C4-2B (cell line): ENCODE measurements around the gene SNED1.

Experiments used
- H3K27ac ChIP-seq: fragments of 450-650 bp; 2 replicates; pipeline ENCODE4 v1.5.1; 2017
- CTCF ChIP-seq: fragments of 450-650 bp; conservative IDR thresholded peaks from 2 replicates; pipeline ENCODE4 v1.5.1; 2017; ENCODE audit warnings: mild to moderate bottlenecking
- ZFX ChIP-seq: fragments of 450-650 bp; IDR thresholded peaks from 2 replicates; pipeline ENCODE4 v1.6.1; 2017

SNED1 gene

DNA sequence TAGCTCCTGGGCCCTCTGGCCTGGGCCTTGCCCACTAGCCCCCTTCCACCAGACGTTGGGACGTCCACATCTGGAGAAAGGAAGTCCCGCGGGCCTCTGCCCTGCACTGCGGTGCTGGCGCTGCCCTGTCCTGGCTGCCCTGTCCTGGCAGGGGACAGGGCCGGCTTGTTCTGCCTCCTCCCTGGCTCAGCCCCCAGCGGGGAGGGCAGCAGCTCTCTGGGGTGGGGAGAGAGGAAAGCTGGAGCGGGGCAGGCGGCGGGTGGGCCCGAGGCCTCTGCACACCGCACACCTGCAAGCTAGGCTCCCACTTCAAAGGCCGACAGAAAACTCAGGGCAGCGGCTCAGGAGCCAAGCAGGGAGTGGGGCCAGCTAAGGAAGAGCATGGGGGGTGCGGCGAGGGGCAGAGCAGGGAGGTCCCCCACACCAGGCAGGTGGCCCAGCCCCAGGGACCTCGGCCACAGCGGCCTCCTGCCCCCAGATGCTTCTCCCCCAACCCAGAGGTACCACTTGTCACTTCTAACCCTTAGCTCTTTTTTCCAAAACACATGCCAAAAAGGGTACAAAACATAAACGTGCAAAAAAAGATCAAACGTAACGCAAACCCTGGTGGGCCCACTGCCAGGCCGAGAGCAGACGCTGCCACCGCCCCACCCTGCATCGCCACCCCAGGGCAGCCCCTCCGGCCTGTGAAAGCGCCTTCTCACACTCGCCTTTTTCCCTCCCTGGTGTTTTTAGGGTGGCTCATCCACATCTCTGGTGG lies 13.5 kb downstream of the SNED1 start:
- TF ChIP-seq ZFX, result no peak
- TF ChIP-seq CTCF, result no peak
- H3K27ac ChIP-seq, result no peak overlapping the region

DNA sequence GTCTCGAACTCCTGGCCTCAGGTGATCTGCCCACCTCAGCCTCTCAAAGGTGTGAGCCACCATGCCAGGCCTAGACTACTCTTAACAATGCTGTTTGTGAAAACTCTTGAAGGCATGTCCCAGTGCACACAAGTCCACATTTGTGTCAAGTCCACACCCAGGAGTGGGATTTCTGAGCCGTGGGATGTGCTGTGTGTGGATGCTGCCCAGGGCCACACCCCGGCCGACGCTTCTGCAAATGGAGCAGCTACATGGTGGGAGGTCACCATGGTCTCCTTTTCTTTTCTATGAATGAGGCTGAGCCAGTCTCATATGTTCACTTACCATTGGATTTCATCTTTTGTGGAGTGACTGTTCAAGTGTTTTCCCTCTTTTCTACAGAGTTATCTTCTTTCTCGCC lies 15.8 kb downstream of the SNED1 start:
- TF ChIP-seq CTCF, result no peak

DNA sequence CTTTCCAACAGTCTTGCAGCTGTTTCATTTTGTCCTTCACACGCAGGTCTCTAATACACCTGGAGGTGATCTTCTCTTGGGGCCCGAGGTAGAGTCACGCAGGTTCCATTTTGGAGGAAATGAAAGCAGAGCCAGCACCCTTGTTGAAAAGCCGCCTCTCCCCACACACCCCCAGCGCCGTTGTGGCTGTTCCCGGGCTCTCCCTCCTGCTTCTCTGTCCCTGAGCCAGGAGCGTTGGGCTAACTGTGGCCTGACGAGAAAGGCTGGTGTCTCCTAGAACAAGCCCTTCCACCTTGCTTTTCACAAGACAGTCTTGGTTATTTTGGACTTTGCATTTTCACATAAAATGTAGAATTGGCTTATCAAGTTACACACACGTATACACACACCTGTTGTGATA lies 16.3 kb downstream of the SNED1 start:
- H3K27ac ChIP-seq, result no peak overlapping the region
- TF ChIP-seq ZFX, result no peak
- TF ChIP-seq CTCF, result no peak

More for the DNA sequence above, 15.8 kb downstream of the SNED1 start:
- no peak overlapping the region for H3K27ac ChIP-seq

DNA sequence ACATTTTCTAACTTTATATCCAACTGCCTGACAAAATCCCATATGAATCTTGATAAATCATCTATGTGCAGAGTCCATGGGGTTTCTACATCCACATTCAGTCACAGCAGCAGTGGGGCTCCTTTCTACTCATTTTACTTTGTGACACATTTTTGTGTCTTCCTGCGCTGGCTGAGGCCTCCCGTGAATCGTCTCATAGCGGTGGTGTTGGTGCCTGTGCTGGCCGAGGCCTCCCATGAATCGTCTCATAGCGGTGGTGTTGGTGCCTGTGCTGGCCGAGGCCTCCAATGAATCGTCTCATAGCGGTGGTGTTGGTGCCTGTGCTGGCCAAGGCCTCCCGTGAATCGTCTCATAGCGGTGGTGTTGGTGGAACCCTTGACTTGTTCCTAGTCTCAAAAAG lies 17.0 kb downstream of the SNED1 start:
- H3K27ac ChIP-seq, result no peak overlapping the region
- TF ChIP-seq ZFX (no peak), CTCF (no peak)

DNA sequence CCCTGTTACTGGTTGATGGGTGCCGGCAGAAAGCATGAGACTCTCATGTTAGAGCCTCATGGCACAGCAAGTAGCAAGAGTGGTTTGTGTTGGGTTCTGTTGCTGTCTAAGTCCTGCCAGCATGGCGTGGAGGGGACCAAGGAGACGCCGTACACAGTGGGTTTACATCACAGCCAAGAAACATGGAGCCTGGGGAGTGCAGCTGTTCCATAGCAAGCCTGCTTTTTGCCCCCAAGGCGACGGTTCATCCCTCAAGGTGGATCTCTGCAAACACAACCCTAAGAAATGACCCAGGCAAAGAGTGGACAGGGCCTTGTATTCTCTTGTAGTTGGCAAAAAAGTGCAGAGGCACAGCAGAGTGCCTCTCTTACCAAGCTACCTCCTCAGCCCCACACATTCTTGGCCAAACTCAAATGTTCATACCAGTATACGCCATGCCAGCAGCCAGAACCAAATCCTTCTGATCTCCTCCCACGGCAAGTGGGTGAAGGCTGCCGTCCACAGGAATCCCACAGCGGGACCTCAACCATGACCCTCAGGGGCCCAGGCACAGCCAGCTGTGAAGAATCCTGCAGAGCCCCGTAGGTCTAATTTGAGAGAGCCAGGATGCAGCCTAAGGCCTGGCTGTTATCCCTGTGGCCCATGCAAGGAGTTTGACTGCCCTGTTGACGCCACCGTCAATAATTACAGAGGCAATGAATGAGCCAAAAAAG lies 19.0 kb downstream of the SNED1 start:
- TF ChIP-seq ZFX (no peak), CTCF (no peak)
- H3K27ac ChIP-seq, result no peak overlapping the region

DNA sequence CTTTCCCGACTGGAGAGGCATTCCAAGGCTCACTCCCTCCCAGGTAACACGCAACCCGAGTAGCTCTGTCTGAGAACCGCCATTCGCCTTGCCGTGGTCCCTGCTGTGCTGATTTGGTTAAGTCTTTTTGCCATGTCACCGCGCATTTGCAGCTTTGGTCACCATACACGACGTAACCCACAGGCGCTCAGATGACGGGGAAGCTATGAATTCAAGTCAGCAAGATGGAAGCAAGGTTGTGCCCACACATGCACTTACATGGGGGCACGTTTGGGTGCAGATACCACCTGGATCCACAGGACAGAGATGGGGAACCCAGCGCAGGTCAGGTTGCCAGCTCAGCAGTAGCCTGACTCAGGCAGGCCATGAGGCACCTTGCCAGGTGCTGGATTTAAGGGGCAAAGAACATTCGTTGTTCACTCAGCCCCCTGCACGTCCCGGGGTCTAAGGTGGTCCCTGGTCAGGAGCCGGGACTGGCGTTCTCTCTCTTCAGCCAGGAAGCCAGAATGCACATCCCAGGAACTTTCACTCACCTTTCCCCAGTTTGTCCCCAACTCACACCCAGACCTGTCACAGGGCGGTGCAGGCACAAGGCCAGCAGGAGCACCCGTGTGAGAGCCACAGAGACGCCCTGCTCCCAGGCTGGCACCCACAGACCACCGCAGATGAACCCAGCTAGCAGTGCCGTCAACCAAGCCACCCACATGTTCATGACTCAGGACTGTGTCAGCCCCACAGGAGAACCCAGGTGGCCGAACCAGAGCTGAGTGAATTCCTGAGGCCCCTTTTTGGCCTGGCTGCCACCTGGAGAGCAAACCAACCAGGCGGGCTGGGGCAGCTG lies 19.9 kb downstream of the SNED1 start:
- TF ChIP-seq ZFX, result no peak
- TF ChIP-seq CTCF, result no peak
- H3K27ac ChIP-seq, result no peak overlapping the region
